Endothelial cell of umbilical vein (primary cell): ENCODE results near the gene HECTD1. TPM values are rescaled to one million over a fixed set of nuclear protein-coding genes. Genes with fewer than 3 reads are reported as not detected.
A peak's percentile ranks its signal among the peaks of the same experiment; 100 is the strongest.
"Not testable (repeated sequence)": the region's sequence is repeated elsewhere in the genome, so short reads cannot be mapped to it uniquely, and the experiment has no call there.

Experiments
- BruUV-seq: library from RNA; stranded (reverse); fragments of 400-500 nt; replicated peaks from 2 replicates; lab custom pipeline; 2021; lab: Mats Ljungman, UMichigan
- CTCF ChIA-PET: fragments of 300-600, 350-600 bp; sonication (Branson Sonifier 250); formaldehyde crosslinking; loops from one replicate; lab custom pipeline; 2021; ENCODE audit warnings: antibody characterized with exemption, inconsistent platforms; lab: Charles Lee
- POLR2A ChIA-PET: fragments of 300-600, 350-600 bp; sonication (Branson Sonifier 250); formaldehyde crosslinking; loops from one replicate; lab custom pipeline; 2021; ENCODE audit warnings: antibody characterized with exemption, inconsistent platforms; lab: Charles Lee
- DNase-seq: peaks from one replicate; pipeline ENCODE4 v3.0.0-alpha.2; 2011; ENCODE audit warnings: low read depth, low spot score
- FAIRE-seq: peaks from 2 replicates; lab custom pipeline; 2011; peaks lifted over from hg19 to GRCh38; lab: Jason Lieb, UNC
- H2AFZ ChIP-seq: 2 replicates; pipeline ENCODE4 v1.6.0; 2012; ENCODE audit warnings: low read depth, low read length, control low read depth, inconsistent platforms
- H3K27ac ChIP-seq: 2 replicates; pipeline ENCODE4 v1.5.1; 2011; ENCODE audit warnings: low read depth, mild to moderate bottlenecking, control low read depth, low read length, moderate library complexity; ENCODE audit not compliant: insufficient read depth
- H3K27me3 ChIP-seq, 2 experiments: 2 replicates each; pipeline versions ENCODE4 v1.6.0 to v1.6.1; 2011; ENCODE audit warnings: low read length in 2 of 2, mixed read lengths in 1 of 2; ENCODE audit not compliant: control insufficient read depth in 2 of 2, insufficient read depth in 2 of 2
- H3K36me3 ChIP-seq, 2 experiments: 2 replicates in 1 of 2; 3 replicates in 1 of 2; pipeline ENCODE4 v1.5.1; 2011; ENCODE audit warnings: low read length in 2 of 2, mild to moderate bottlenecking in 1 of 2, moderate library complexity in 1 of 2; ENCODE audit not compliant: control insufficient read depth in 2 of 2, insufficient read depth in 2 of 2; ENCODE audit errors: extremely low read depth in 1 of 2
- H3K4me1 ChIP-seq: 3 replicates; pipeline ENCODE4 v1.5.1; 2011; ENCODE audit warnings: mild to moderate bottlenecking, low read length; ENCODE audit not compliant: control insufficient read depth, insufficient read depth; ENCODE audit errors: extremely low read depth
- H3K4me2 ChIP-seq: 2 replicates; pipeline ENCODE4 v1.6.1; 2011; ENCODE audit warnings: low read length, control low read depth, mixed read lengths; ENCODE audit not compliant: insufficient read depth
- H3K4me3 ChIP-seq, 3 experiments: fragments of 200-600 bp in 1 of 3; sonication (generic), shearing (Covaris generic) in 1 of 3; replicated peaks in 1 of 3; 2 replicates each; pipeline ENCODE4 v1.5.1; 2011 to 2016; ENCODE audit warnings: control low read depth in 3 of 3, low read length in 3 of 3, mild to moderate bottlenecking in 2 of 3, inconsistent platforms in 1 of 3, low read depth in 1 of 3, moderate library complexity in 1 of 3; ENCODE audit not compliant: insufficient read depth in 1 of 3
- H3K79me2 ChIP-seq: 2 replicates; pipeline ENCODE4 v1.6.0; 2012; ENCODE audit warnings: low read length, inconsistent platforms; ENCODE audit not compliant: control insufficient read depth, insufficient read depth
- H3K9ac ChIP-seq: replicated peaks from 2 replicates; pipeline ENCODE3; 2011; ENCODE audit warnings: low read length, control low read depth; ENCODE audit not compliant: insufficient read depth; ENCODE audit errors: extremely low read depth
- H3K9me1 ChIP-seq: replicated peaks from 3 replicates; pipeline ENCODE4 v1.6.0; 2011; ENCODE audit warnings: mild to moderate bottlenecking, low read length; ENCODE audit not compliant: control insufficient read depth, insufficient read depth; ENCODE audit errors: extremely low read depth
- H3K9me3 ChIP-seq: replicated peaks from 2 replicates; pipeline ENCODE4 v1.5.1; 2012; ENCODE audit warnings: low read length, inconsistent platforms; ENCODE audit not compliant: control insufficient read depth, insufficient read depth
- H4K20me1 ChIP-seq: replicated peaks from 2 replicates; pipeline ENCODE3; 2011; ENCODE audit warnings: mild to moderate bottlenecking, low read length; ENCODE audit not compliant: control insufficient read depth, insufficient read depth; ENCODE audit errors: extremely low read depth
- EZH2 ChIP-seq: IDR thresholded peaks from 2 replicates; pipeline ENCODE4 v1.6.1; 2012; ENCODE audit warnings: borderline replicate concordance, low read depth, mild to moderate bottlenecking, moderate library complexity, low read length, inconsistent platforms; ENCODE audit not compliant: severe bottlenecking
- FOS ChIP-seq: IDR thresholded peaks from 2 replicates; pipeline ENCODE4 v1.6.1; 2011; ENCODE audit warnings: mild to moderate bottlenecking, low read length, moderate library complexity, borderline replicate concordance; ENCODE audit not compliant: insufficient read depth
- GATA2 ChIP-seq: IDR thresholded peaks from 2 replicates; pipeline ENCODE4 v1.7.0; 2011; ENCODE audit warnings: low read depth, mild to moderate bottlenecking, moderate library complexity, mixed read lengths, low read length; ENCODE audit not compliant: insufficient read length, insufficient read depth
- JUN ChIP-seq: IDR thresholded peaks from 2 replicates; pipeline ENCODE4 v1.6.1; 2011; ENCODE audit warnings: borderline replicate concordance, low read depth; ENCODE audit not compliant: insufficient read length, insufficient read depth
- MYC ChIP-seq: IDR thresholded peaks from one replicate; pipeline ENCODE4 v1.6.1; 2011; ENCODE audit warnings: mild to moderate bottlenecking, low read depth, low read length
- POLR2A ChIP-seq: IDR thresholded peaks from 2 replicates; pipeline ENCODE4 v1.6.1; 2012; ENCODE audit warnings: low read depth, mild to moderate bottlenecking, control low read depth, low read length
- POLR2AphosphoS5 ChIP-seq: IDR thresholded peaks from 2 replicates; pipeline ENCODE4 v1.6.1; 2012; ENCODE audit warnings: low read depth, mild to moderate bottlenecking, control low read depth, low read length, moderate library complexity; ENCODE audit not compliant: insufficient read depth
- dilution Hi-C: fragments of 300-500 bp; cut with MboI; formaldehyde crosslinking; loops from one replicate; pipeline ENCODE4 v1.15.0; 2019; ENCODE audit warnings: low sequenced_read_pairs; ENCODE audit not compliant: extremely low pct_ligation_motif_present
- intact Hi-C: fragments of 100-400 bp; cut with micrococcal nuclease; formaldehyde crosslinking; loops from one replicate; pipeline ENCODE4 v1.10.0; 2022
- polyA plus RNA-seq, 4 experiments: library from polyadenylated mRNA; depleted of rRNA in 3 of 4; stranded (reverse) in 3 of 4; unstranded in 1 of 4; fragments of >200 nt; gene quantifications; 2 replicates each; pipeline versions ENCODE4 v1.2.1 to v1.2.3, GENCODE V29; 2011 to 2012; ENCODE audit warnings: missing spikeins in 1 of 4
- total RNA-seq: library from RNA; stranded (reverse); gene quantifications from 2 replicates; pipeline ENCODE4 v1.2.3, GENCODE V29; 2021
- TF ChIP-seq, protein P1 (sequence below): IDR thresholded peaks from 2 replicates; pipeline ENCODE4 v1.6.1; 2011; ENCODE audit not compliant: insufficient read depth, insufficient read length

Gene HECTD1
- total and polyA plus RNA-seq, 2 donors (not counting 3 experiments of a cell fraction or from before 2014, with no cell fraction given): 67.9 to 181 TPM

DNA sequence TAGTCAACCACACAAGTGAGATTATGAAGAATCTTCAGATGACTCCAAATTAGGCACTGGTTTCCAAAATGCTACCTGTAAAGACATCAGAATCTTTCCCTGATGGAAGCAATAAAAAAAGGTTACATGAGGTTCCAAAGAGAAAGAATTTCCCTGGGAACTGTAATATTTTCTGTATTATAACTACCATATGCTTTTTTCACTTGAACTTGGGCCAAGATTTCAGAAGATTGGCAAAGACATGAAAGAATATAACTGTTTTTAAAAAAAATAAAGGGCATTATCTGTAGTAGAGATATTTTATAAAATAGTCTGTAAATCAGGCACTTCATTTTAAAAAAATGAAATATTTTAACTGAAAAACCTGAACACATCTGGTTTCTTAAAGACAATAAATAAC lies 12.9 kb downstream of the HECTD1 start:
- CTCF ChIA-PET: interaction anchor here (1.1 to 4.3 kb wide), 2 partner anchors 12 to 13 kb away, joined by 5 to 24 read pairs; partner anchors contain the start of gene HECTD1
- no peak for DNase-seq
- H3K4me1 ChIP-seq: peaks cover 13% of the 10 kb centered on the region
- H3K9me1 ChIP-seq: no peaks in the 10 kb centered on the region
- no peak overlapping the region for H3K27ac ChIP-seq
- H3K4me3 ChIP-seq: no peak overlapping the region
- no peak for FAIRE-seq
- peaks cover 13% of the 10 kb centered on the region for H4K20me1 ChIP-seq
- H3K4me2 ChIP-seq: no peak overlapping the region
- BruUV-seq: no TSS peak
- no peak overlapping the region for H2AFZ ChIP-seq
- TF ChIP-seq FOS (no peak), POLR2AphosphoS5 (no peak), GATA2 (no peak), EZH2 (no peak), MYC (no peak), POLR2A (no peak), JUN (no peak)
- TF ChIP-seq, protein P1, sequence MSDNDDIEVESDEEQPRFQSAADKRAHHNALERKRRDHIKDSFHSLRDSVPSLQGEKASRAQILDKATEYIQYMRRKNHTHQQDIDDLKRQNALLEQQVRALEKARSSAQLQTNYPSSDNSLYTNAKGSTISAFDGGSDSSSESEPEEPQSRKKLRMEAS: no peak
- peaks cover 92% of the 10 kb centered on the region for H3K79me2 ChIP-seq
- dilution Hi-C loops: no loop called here
- no peaks in the 10 kb centered on the region for H3K9me3 ChIP-seq
- H3K27me3 ChIP-seq: no peaks in the 10 kb centered on the region
- POLR2A ChIA-PET: no interaction called here
- no peak overlapping the region for H3K9ac ChIP-seq
- peaks cover 0 to 9% of the 10 kb centered on the region in 2 experiments for H3K36me3 ChIP-seq
- intact Hi-C loops: no loop called here

DNA sequence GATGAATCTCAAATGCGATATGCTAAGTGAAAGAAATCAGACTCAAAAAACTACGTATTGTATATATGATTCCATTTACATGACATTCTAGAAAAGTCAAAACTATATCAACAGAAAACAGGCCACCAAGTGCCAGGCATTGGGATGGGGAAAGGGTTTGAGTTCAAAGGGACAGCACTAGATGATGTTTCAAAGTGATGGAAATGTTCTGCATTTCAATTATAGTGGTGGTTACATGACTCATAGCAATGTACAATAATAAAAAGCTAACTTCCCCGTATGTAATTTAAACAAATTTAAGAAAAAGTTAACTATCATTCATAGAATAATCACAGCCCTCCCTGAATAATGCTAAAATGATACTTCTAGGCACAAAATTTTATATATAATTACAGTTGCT lies 13.5 kb downstream of the HECTD1 start:
- POLR2A ChIA-PET: no interaction called here
- DNase-seq (no peak), FAIRE-seq (no peak)
- Histone ChIP-seq H3K36me3 (peaks cover 0 to 9% of the 10 kb centered on the region in 2 experiments), H3K4me3 (no peak overlapping the region), H3K4me1 (peaks cover 13% of the 10 kb centered on the region), H3K27me3 (no peaks in the 10 kb centered on the region), H4K20me1 (peaks cover 13% of the 10 kb centered on the region), H3K9me1 (no peaks in the 10 kb centered on the region), H3K4me2 (no peak overlapping the region), H3K9me3 (no peaks in the 10 kb centered on the region), H3K27ac (no peak overlapping the region), H2AFZ (no peak overlapping the region), H3K9ac (no peak overlapping the region), H3K79me2 (peaks cover 93% of the 10 kb centered on the region)
- no TSS peak for BruUV-seq
- CTCF ChIA-PET: interaction anchor here (1.1 to 4.3 kb wide), 2 partner anchors 12 to 13 kb away, joined by 5 to 24 read pairs; partner anchors contain the start of gene HECTD1
- peak; percentile 27 for TF ChIP-seq FOS
- TF ChIP-seq POLR2A: no peak
- intact Hi-C loops (no loop called here), dilution Hi-C loops (no loop called here)

DNA sequence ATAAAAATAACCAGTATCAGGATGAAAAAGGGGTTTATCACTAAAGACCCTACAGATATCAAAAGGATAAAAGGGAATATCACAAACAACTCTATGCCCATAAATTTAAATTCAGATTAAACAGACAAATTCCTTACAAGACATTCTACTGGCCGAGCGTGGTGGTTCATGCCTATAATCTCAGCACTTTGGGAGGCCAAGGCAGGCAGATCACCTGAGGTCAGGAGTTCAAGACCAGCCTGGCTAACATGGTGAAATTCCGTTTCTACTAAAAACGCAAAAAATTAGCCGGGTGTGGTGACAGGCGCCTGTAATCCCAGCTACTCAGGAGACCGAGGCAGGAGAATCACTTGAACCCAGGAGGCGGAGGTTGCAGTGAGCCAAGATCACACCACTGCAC lies 15.0 kb downstream of the HECTD1 start:
- FAIRE-seq, H3K27ac ChIP-seq, intact Hi-C loops, H3K9ac ChIP-seq, POLR2A ChIA-PET, dilution Hi-C loops, H3K9me1 ChIP-seq, H3K4me3 ChIP-seq, H3K27me3 ChIP-seq, H3K4me2 ChIP-seq, H3K4me1 ChIP-seq, H3K36me3 ChIP-seq, H3K9me3 ChIP-seq, BruUV-seq, H2AFZ ChIP-seq, DNase-seq: not testable (repeated sequence)
- Histone ChIP-seq H3K79me2 (peaks cover 92% of the 10 kb centered on the region), H4K20me1 (peaks cover 10% of the 10 kb centered on the region)
- CTCF ChIA-PET: interaction anchor here (0.7 kb wide), 1 partner anchor 150 kb away, joined by 4 read pairs; no protein-coding TSS in a partner anchor
